H9 (cell line): ENCODE results near the gene CACHD1. TPM values are rescaled to one million over a fixed set of nuclear protein-coding genes. Genes with fewer than 3 reads are reported as not detected.

Experiments used
- DNase-seq: peaks from one replicate; pipeline ENCODE4 v3.0.0-alpha.2; 2017
- H2AFZ ChIP-seq: one replicate; pipeline ENCODE4 v1.6.1; 2013; ENCODE audit warnings: mild to moderate bottlenecking, low read length, control low read depth, moderate library complexity
- H2AK5ac ChIP-seq: 2 replicates; pipeline ENCODE4 v1.6.1; 2013; ENCODE audit warnings: low read length, control low read depth, mixed read lengths; ENCODE audit not compliant: insufficient read length
- H2BK120ac ChIP-seq: one replicate; pipeline ENCODE4 v1.6.1; 2013; ENCODE audit warnings: low read depth, mild to moderate bottlenecking, low read length, control low read depth, inconsistent platforms; ENCODE audit not compliant: poor library complexity, severe bottlenecking
- H2BK12ac ChIP-seq: 2 replicates; pipeline ENCODE4 v1.6.1; 2013; ENCODE audit warnings: low read length, control low read depth, mixed read lengths, low read depth; ENCODE audit not compliant: insufficient read length
- H2BK15ac ChIP-seq: 2 replicates; pipeline ENCODE4 v1.6.1; 2013; ENCODE audit warnings: low read depth, low read length, control low read depth
- H2BK20ac ChIP-seq: one replicate; pipeline ENCODE4 v1.6.1; 2013; ENCODE audit warnings: low read depth, mild to moderate bottlenecking, low read length, control low read depth, inconsistent platforms; ENCODE audit not compliant: poor library complexity, severe bottlenecking
- H2BK5ac ChIP-seq: 2 replicates; pipeline ENCODE4 v1.6.1; 2013; ENCODE audit warnings: low read length, control low read depth, mixed read lengths; ENCODE audit not compliant: insufficient read length
- H3K14ac ChIP-seq: 2 replicates; pipeline ENCODE4 v1.6.1; 2013; ENCODE audit warnings: low read length, control low read depth; ENCODE audit not compliant: insufficient read depth
- H3K18ac ChIP-seq: 2 replicates; pipeline ENCODE4 v1.6.1; 2013; ENCODE audit warnings: low read depth, mild to moderate bottlenecking, mixed read lengths, low read length, control low read depth; ENCODE audit not compliant: insufficient read length
- H3K23ac ChIP-seq: 2 replicates; pipeline ENCODE4 v1.6.1; 2013; ENCODE audit warnings: low read length, control low read depth, mixed read lengths, low read depth; ENCODE audit not compliant: insufficient read length
- H3K23me2 ChIP-seq: 2 replicates; pipeline ENCODE4 v1.6.1; 2013; ENCODE audit warnings: low read depth, mild to moderate bottlenecking, mixed read lengths, low read length, control low read depth; ENCODE audit not compliant: insufficient read length, poor library complexity, severe bottlenecking
- H3K27ac ChIP-seq: 2 replicates; pipeline ENCODE4 v1.5.1; 2013; ENCODE audit warnings: low read length, control low read depth, mixed read lengths, low read depth; ENCODE audit not compliant: insufficient read length
- H3K27me3 ChIP-seq: 2 replicates; pipeline ENCODE4 v1.6.1; 2013; ENCODE audit warnings: low read length, control low read depth, inconsistent platforms; ENCODE audit not compliant: insufficient read depth
- H3K4ac ChIP-seq: 2 replicates; pipeline ENCODE4 v1.6.1; 2013; ENCODE audit warnings: low read depth, mild to moderate bottlenecking, control low read depth, inconsistent platforms, low read length, moderate library complexity
- H3K4me1 ChIP-seq: 2 replicates; pipeline ENCODE4 v1.6.1; 2013; ENCODE audit warnings: low read length, control low read depth, inconsistent platforms; ENCODE audit not compliant: insufficient read depth
- H3K4me2 ChIP-seq: 2 replicates; pipeline ENCODE4 v1.6.1; 2013; ENCODE audit warnings: low read length, control low read depth, mixed read lengths; ENCODE audit not compliant: insufficient read length, insufficient read depth
- H3K56ac ChIP-seq: 2 replicates; pipeline ENCODE4 v1.6.1; 2013; ENCODE audit warnings: low read depth, mild to moderate bottlenecking, mixed read lengths, low read length, control low read depth; ENCODE audit not compliant: insufficient read length
- H3K79me1 ChIP-seq: 2 replicates; pipeline ENCODE4 v1.6.1; 2013; ENCODE audit warnings: low read depth, mild to moderate bottlenecking, moderate library complexity, low read length, control low read depth, inconsistent platforms; ENCODE audit not compliant: insufficient read depth, poor library complexity, severe bottlenecking
- H3K79me2 ChIP-seq: 2 replicates; pipeline ENCODE4 v1.6.1; 2013; ENCODE audit warnings: low read length, control low read depth, inconsistent platforms; ENCODE audit not compliant: insufficient read depth
- H3K9ac ChIP-seq: 2 replicates; pipeline ENCODE4 v1.6.1; 2013; ENCODE audit warnings: low read length, control low read depth, mixed read lengths; ENCODE audit not compliant: insufficient read length; ENCODE audit errors: extremely low read depth
- H3K9me3 ChIP-seq: one replicate; pipeline ENCODE4 v1.6.1; 2013; ENCODE audit warnings: low read depth, low read length, inconsistent platforms; ENCODE audit not compliant: control insufficient read depth
- H3T11ph ChIP-seq: one replicate; pipeline ENCODE4 v1.6.1; 2013; ENCODE audit warnings: mild to moderate bottlenecking, low read length, control low read depth, inconsistent platforms
- H4K20me1 ChIP-seq: one replicate; pipeline ENCODE4 v1.6.1; 2013; ENCODE audit not compliant: control insufficient read depth, insufficient read length, insufficient read depth
- H4K5ac ChIP-seq: 2 replicates; pipeline ENCODE4 v1.6.1; 2013; ENCODE audit warnings: low read depth, mild to moderate bottlenecking, mixed read lengths, low read length, control low read depth; ENCODE audit not compliant: insufficient read length
- H4K8ac ChIP-seq: replicated peaks from 2 replicates; pipeline ENCODE4 v1.6.1; 2013; ENCODE audit warnings: low read length, control low read depth, mixed read lengths, low read depth; ENCODE audit not compliant: insufficient read length
- H4K91ac ChIP-seq: 2 replicates; pipeline ENCODE4 v1.6.1; 2013; ENCODE audit warnings: low read depth, mild to moderate bottlenecking, moderate library complexity, mixed read lengths, low read length, control low read depth; ENCODE audit not compliant: insufficient read length
- H3K27ac Mint-ChIP-seq, 3 experiments: 2 replicates in 2 of 3; 3 replicates in 1 of 3; pipeline ENCODE4 v1.8.0; 2020 to 2021; ENCODE audit warnings: mixed read lengths in 3 of 3, mild to moderate bottlenecking in 1 of 3, moderate library complexity in 1 of 3
- H3K27me3 Mint-ChIP-seq: 2 replicates; pipeline ENCODE4 v1.8.0; 2021; ENCODE audit warnings: low read depth, mild to moderate bottlenecking, moderate library complexity, mixed read lengths
- H3K36me3 Mint-ChIP-seq, 3 experiments: 2 replicates in 2 of 3; 3 replicates in 1 of 3; pipeline ENCODE4 v1.8.0; 2020 to 2021; ENCODE audit warnings: low read depth in 3 of 3, mixed read lengths in 3 of 3; ENCODE audit not compliant: insufficient read depth in 1 of 3
- H3K4me1 Mint-ChIP-seq, 2 experiments: 2 replicates each; pipeline ENCODE4 v1.8.0; 2020; ENCODE audit warnings: mixed read lengths in 2 of 2
- H3K4me3 Mint-ChIP-seq, 2 experiments: 2 replicates in 1 of 2; 3 replicates in 1 of 2; pipeline ENCODE4 v1.8.0; 2020 to 2021; ENCODE audit warnings: mild to moderate bottlenecking in 2 of 2, mixed read lengths in 2 of 2, moderate library complexity in 1 of 2
- H3K9me3 Mint-ChIP-seq, 2 experiments: 2 replicates in 1 of 2; 3 replicates in 1 of 2; pipeline ENCODE4 v1.8.0; 2020; ENCODE audit warnings: mild to moderate bottlenecking in 2 of 2, mixed read lengths in 2 of 2, moderate library complexity in 1 of 2
- WGBS: extraction: QIAGEN DNeasy Blood & Tissue Kit; methylation state at CpG from one replicate; pipeline ENCODE4 v1.1.7; 2013; ENCODE audit warnings: missing lambda C conversion rate, low lambda C conversion rate, mixed read lengths; ENCODE audit not compliant: insufficient read length; ENCODE audit errors: extremely low coverage; 5-methylcytosine and 5-hydroxymethylcytosine counted together
- total RNA-seq: library from RNA; stranded (reverse); gene quantifications from 2 replicates; pipeline ENCODE4 v1.2.1, GENCODE V29; 2021
- TF ChIP-seq, protein P1 (sequence below): fragments of 200-600 bp; sonication (generic); conservative IDR thresholded peaks from 3 replicates; pipeline ENCODE4 v1.8.0; 2021; ENCODE audit warnings: antibody characterized with exemption, mild to moderate bottlenecking

CACHD1 gene
- total RNA-seq, 1 experiment from 2014 or later: 94.2 TPM

DNA sequence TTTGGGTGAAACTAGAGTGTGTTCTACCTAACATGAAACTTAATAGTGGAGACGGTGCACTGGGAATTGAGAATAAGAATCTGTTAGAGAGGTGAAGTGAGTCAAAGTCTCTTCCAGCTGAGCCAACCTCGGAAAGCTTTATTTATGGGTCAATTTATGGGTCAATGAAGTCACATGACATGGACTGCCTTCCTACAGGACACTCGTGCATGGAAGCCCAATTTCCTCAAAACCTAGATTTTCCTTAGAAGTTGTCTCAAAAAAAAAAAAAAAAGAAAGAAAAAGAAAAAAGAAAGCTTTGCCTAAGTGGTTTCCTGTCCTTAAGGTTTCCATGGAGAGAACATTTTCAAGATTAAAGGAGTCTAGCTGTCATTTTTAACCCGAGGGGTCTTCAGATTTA, 26.7 kb downstream of the CACHD1 start:
- no peak overlapping the region for H2BK120ac ChIP-seq
- H3K18ac ChIP-seq: no peak overlapping the region
- no CpG with 5 or more reads among the region's 4 CpGs for WGBS
- H3K4ac ChIP-seq: no peak overlapping the region
- peaks cover 29% of the 10 kb centered on the region; the same call in 1 of the 2 replicates for H3K4me1 ChIP-seq
- H2BK15ac ChIP-seq: no peak overlapping the region
- H4K5ac ChIP-seq: no peak overlapping the region
- no peak overlapping the region for H3T11ph ChIP-seq
- H3K79me1 ChIP-seq: peaks cover 8% of the 10 kb centered on the region
- no peak overlapping the region for H2BK12ac ChIP-seq
- H4K8ac ChIP-seq: no peak overlapping the region
- H3K14ac ChIP-seq: no peak overlapping the region
- H2AFZ ChIP-seq: no peak overlapping the region
- H3K27ac Mint-ChIP-seq: peak overlapping the region; percentile 96 to 98 (median 96)
- peaks cover 10% of the 10 kb centered on the region for H3K79me2 ChIP-seq
- peaks cover 0 to 31% (median 28%) of the 10 kb centered on the region in 3 experiments; a peak in 5 of 7 replicates for H3K36me3 Mint-ChIP-seq
- peaks cover 3% of the 10 kb centered on the region for H3K23me2 ChIP-seq
- H3K27ac ChIP-seq: no peak overlapping the region
- H3K23ac ChIP-seq: no peak overlapping the region
- H3K9ac ChIP-seq: no peak overlapping the region
- H3K27me3 ChIP-seq: no peaks in the 10 kb centered on the region; the same call in 1 of the 2 replicates
- H3K4me3 Mint-ChIP-seq: peak overlapping the region; percentile 15 to 35; a peak in 4 of 5 replicates
- H3K27me3 Mint-ChIP-seq: no peaks in the 10 kb centered on the region
- no peaks in the 10 kb centered on the region for H3K9me3 ChIP-seq
- TF ChIP-seq, protein P1, sequence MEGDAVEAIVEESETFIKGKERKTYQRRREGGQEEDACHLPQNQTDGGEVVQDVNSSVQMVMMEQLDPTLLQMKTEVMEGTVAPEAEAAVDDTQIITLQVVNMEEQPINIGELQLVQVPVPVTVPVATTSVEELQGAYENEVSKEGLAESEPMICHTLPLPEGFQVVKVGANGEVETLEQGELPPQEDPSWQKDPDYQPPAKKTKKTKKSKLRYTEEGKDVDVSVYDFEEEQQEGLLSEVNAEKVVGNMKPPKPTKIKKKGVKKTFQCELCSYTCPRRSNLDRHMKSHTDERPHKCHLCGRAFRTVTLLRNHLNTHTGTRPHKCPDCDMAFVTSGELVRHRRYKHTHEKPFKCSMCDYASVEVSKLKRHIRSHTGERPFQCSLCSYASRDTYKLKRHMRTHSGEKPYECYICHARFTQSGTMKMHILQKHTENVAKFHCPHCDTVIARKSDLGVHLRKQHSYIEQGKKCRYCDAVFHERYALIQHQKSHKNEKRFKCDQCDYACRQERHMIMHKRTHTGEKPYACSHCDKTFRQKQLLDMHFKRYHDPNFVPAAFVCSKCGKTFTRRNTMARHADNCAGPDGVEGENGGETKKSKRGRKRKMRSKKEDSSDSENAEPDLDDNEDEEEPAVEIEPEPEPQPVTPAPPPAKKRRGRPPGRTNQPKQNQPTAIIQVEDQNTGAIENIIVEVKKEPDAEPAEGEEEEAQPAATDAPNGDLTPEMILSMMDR: no peak
- no peaks in the 10 kb centered on the region; a peak in 1 of 5 replicates for H3K9me3 Mint-ChIP-seq
- no peak overlapping the region for H4K91ac ChIP-seq
- no peak overlapping the region for H2BK20ac ChIP-seq
- peaks cover 84 to 89% of the 10 kb centered on the region in 2 experiments for H3K4me1 Mint-ChIP-seq
- H2AK5ac ChIP-seq: no peak overlapping the region
- no peak overlapping the region for H3K56ac ChIP-seq
- no peaks in the 10 kb centered on the region for H4K20me1 ChIP-seq
- no peak overlapping the region for H3K4me2 ChIP-seq
- H2BK5ac ChIP-seq: no peak overlapping the region
- DNase-seq: no peak
